Esophagus squamous epithelium (tissue), 4 donors: ENCODE results near the gene C2orf80.

Experiments used
- POLR2A ChIP-seq, 4 donors: fragments of 450-650 bp; IDR thresholded peaks; one replicate each; pipeline ENCODE4 v1.6.1; 2017; ENCODE audit warnings: antibody characterized with exemption in 4 of 4, mild to moderate bottlenecking in 4 of 4, moderate library complexity in 3 of 4
- TF ChIP-seq, protein P1 (sequence below), 6 experiments: fragments of 450-650 bp in 4 of 6; fragments of 200-600 bp in 2 of 6; sonication (generic) in 2 of 6; IDR thresholded peaks; one replicate each; pipeline ENCODE4 v1.5.1; 2016 to 2019; ENCODE audit warnings: antibody characterized with exemption in 6 of 6, mild to moderate bottlenecking in 4 of 6, moderate library complexity in 4 of 6

DNA sequence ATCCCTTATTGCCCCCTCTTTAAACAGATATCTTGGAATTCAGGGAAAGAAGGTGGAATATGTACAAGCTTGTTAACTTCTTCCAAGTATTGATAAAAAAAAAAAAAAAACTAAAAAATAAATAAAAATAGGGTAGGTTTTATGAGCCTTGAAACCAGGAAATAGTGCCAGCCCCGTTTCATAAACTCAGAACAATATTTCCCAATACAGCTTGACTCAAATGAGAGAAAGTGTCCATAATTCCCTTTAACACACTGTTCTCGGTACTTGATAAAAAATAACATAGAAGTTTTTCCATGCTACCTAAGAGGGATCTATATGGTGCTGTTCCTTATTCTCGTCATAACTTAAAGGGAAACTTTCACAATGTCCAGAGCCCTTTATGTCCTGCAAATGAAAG is 17.9 kb upstream of the C2orf80 start:
- TF ChIP-seq, protein P1, sequence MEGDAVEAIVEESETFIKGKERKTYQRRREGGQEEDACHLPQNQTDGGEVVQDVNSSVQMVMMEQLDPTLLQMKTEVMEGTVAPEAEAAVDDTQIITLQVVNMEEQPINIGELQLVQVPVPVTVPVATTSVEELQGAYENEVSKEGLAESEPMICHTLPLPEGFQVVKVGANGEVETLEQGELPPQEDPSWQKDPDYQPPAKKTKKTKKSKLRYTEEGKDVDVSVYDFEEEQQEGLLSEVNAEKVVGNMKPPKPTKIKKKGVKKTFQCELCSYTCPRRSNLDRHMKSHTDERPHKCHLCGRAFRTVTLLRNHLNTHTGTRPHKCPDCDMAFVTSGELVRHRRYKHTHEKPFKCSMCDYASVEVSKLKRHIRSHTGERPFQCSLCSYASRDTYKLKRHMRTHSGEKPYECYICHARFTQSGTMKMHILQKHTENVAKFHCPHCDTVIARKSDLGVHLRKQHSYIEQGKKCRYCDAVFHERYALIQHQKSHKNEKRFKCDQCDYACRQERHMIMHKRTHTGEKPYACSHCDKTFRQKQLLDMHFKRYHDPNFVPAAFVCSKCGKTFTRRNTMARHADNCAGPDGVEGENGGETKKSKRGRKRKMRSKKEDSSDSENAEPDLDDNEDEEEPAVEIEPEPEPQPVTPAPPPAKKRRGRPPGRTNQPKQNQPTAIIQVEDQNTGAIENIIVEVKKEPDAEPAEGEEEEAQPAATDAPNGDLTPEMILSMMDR (IDR thresholded peaks at IDR 0.05): no peak
- no peak for TF ChIP-seq POLR2A (IDR thresholded peaks at IDR 0.05)
